Upper lobe of left lung (tissue), 4 donors: Measurements from ENCODE around the gene RBM15B.

Source experiments
- POLR2A ChIP-seq, 4 donors: fragments of 450-650 bp; IDR thresholded peaks; one replicate each; pipeline ENCODE4 v1.5.1; 2016 to 2017; ENCODE audit warnings: antibody characterized with exemption in 4 of 4, mild to moderate bottlenecking in 2 of 4
- POLR2AphosphoS5 ChIP-seq, 2 donors: sonication (generic); formaldehyde crosslinking; IDR thresholded peaks; one replicate each; pipeline ENCODE4 v1.5.1; 2017; ENCODE audit warnings: antibody characterized with exemption in 2 of 2
- TF ChIP-seq, protein P1 (sequence below), 6 experiments: fragments of 450-650 bp in 4 of 6; fragments of 200-600 bp in 2 of 6; sonication (generic) in 2 of 6; IDR thresholded peaks; one replicate each; pipeline ENCODE4 v1.5.1; 2016 to 2019; ENCODE audit warnings: antibody characterized with exemption in 6 of 6

DNA sequence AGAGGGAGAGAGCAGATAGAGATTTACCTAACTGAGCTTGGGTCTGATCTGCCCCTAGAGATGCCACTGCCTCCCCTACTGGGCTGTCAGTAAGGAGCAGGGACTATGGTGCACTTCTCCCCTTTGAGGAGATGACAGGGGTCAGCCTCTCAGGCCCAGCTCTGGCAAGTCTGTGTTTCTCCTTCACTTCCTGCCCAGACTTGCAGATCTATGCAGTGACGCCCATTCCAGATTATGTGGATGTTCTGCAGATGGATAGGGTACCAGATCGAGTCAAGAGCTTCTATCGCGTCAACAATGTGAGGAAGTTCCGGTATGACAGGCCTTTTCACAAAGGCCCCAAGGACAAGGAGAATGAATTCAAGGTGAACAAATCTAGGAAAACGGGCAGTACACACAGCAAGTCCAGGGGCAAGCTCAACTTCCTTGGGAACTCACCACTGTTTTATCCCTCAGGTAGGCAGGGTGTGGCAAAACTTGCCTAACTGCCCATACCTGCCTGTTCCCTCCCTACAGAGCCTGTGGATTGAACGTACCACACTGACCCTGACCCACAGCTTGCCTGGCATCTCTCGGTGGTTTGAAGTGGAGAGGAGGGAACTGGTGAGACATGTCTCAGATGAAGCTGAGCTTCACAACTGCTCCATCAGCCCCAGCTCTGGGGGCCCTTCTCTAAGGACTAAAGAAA, 35.0 kb upstream of the RBM15B start:
- TF ChIP-seq, protein P1, sequence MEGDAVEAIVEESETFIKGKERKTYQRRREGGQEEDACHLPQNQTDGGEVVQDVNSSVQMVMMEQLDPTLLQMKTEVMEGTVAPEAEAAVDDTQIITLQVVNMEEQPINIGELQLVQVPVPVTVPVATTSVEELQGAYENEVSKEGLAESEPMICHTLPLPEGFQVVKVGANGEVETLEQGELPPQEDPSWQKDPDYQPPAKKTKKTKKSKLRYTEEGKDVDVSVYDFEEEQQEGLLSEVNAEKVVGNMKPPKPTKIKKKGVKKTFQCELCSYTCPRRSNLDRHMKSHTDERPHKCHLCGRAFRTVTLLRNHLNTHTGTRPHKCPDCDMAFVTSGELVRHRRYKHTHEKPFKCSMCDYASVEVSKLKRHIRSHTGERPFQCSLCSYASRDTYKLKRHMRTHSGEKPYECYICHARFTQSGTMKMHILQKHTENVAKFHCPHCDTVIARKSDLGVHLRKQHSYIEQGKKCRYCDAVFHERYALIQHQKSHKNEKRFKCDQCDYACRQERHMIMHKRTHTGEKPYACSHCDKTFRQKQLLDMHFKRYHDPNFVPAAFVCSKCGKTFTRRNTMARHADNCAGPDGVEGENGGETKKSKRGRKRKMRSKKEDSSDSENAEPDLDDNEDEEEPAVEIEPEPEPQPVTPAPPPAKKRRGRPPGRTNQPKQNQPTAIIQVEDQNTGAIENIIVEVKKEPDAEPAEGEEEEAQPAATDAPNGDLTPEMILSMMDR (IDR thresholded peaks at IDR 0.05): no peak
- TF ChIP-seq POLR2A (IDR thresholded peaks at IDR 0.05) (no peak), POLR2AphosphoS5 (IDR thresholded peaks at IDR 0.05) (no peak)
